ENCODE results near the gene ACP2.

- no peak for TF ChIP-seq POLR2A (IDR thresholded peaks at IDR 0.05)
- TF ChIP-seq CTCF (IDR thresholded peaks at IDR 0.05) = no peak
These were observed 31.5 kb upstream of the ACP2 start for GRCh38 chr11:47280099-47280498.
